HEK293T (cell line): ENCODE measurements around the gene BMP8A.

Experiments
- ARNT ChIP-seq: fragments of 450-650 bp; IDR thresholded peaks from 2 replicates; pipeline ENCODE4 v1.6.1; 2017; ENCODE audit warnings: mild to moderate bottlenecking
- BHLHE40 ChIP-seq: fragments of 450-650 bp; IDR thresholded peaks from 2 replicates; pipeline ENCODE4 v1.6.1; 2016; ENCODE audit warnings: mild to moderate bottlenecking, moderate library complexity, borderline replicate concordance
- CTBP1 ChIP-seq: fragments of 450-650 bp; IDR thresholded peaks from 2 replicates; pipeline ENCODE4 v1.6.1; 2016; ENCODE audit warnings: borderline replicate concordance
- ELF4 ChIP-seq: fragments of 450-650 bp; IDR thresholded peaks from 2 replicates; pipeline ENCODE4 v1.6.1; 2017; ENCODE audit warnings: antibody characterized with exemption
- FOXA1 ChIP-seq: fragments of 450-650 bp; IDR thresholded peaks from 2 replicates; pipeline ENCODE4 v1.6.1; 2016; ENCODE audit warnings: mild to moderate bottlenecking
- FOXK2 ChIP-seq: fragments of 450-650 bp; IDR thresholded peaks from 2 replicates; pipeline ENCODE4 v1.6.1; 2016; ENCODE audit warnings: mild to moderate bottlenecking
- FOXM1 ChIP-seq: fragments of 450-650 bp; IDR thresholded peaks from 2 replicates; pipeline ENCODE4 v1.6.1; 2017; ENCODE audit warnings: mild to moderate bottlenecking, borderline replicate concordance
- L3MBTL2 ChIP-seq: fragments of 450-650 bp; conservative IDR thresholded peaks from 2 replicates; pipeline ENCODE4 v1.6.1; 2016; ENCODE audit warnings: mild to moderate bottlenecking
- NFRKB ChIP-seq: fragments of 450-650 bp; IDR thresholded peaks from 2 replicates; pipeline ENCODE4 v1.6.1; 2016; ENCODE audit warnings: mild to moderate bottlenecking, moderate library complexity
- PKNOX1 ChIP-seq: fragments of 450-650 bp; IDR thresholded peaks from 2 replicates; pipeline ENCODE4 v1.6.1; 2016
- SP1 ChIP-seq: fragments of 450-650 bp; IDR thresholded peaks from 2 replicates; pipeline ENCODE4 v1.6.1; 2017
- SUZ12 ChIP-seq: fragments of 450-650 bp; IDR thresholded peaks from 2 replicates; pipeline ENCODE4 v1.6.1; 2016; ENCODE audit warnings: mild to moderate bottlenecking
- TARDBP ChIP-seq: fragments of 450-650 bp; IDR thresholded peaks from 2 replicates; pipeline ENCODE4 v1.6.1; 2016
- ZNF384 ChIP-seq: fragments of 450-650 bp; IDR thresholded peaks from 2 replicates; pipeline ENCODE4 v1.6.1; 2016

GRCh38 chr1:39478126-39478915 lies 13.1 kb upstream of the BMP8A start:
- TF ChIP-seq ZNF384 (no peak), FOXA1 (no peak), NFRKB (no peak), SP1 (no peak), BHLHE40 (no peak), SUZ12 (no peak), PKNOX1 (no peak), L3MBTL2 (no peak), FOXK2 (no peak), TARDBP (no peak), ARNT (no peak), CTBP1 (no peak), FOXM1 (no peak), ELF4 (no peak)
